Measurements from ENCODE around the gene B9D1. TPM values are rescaled to one million over a fixed set of nuclear protein-coding genes. Genes with fewer than 3 reads are reported as not detected.

Gene B9D1
- total RNA-seq, 1 donor from 2014 or later = 12.4 TPM

DNA sequence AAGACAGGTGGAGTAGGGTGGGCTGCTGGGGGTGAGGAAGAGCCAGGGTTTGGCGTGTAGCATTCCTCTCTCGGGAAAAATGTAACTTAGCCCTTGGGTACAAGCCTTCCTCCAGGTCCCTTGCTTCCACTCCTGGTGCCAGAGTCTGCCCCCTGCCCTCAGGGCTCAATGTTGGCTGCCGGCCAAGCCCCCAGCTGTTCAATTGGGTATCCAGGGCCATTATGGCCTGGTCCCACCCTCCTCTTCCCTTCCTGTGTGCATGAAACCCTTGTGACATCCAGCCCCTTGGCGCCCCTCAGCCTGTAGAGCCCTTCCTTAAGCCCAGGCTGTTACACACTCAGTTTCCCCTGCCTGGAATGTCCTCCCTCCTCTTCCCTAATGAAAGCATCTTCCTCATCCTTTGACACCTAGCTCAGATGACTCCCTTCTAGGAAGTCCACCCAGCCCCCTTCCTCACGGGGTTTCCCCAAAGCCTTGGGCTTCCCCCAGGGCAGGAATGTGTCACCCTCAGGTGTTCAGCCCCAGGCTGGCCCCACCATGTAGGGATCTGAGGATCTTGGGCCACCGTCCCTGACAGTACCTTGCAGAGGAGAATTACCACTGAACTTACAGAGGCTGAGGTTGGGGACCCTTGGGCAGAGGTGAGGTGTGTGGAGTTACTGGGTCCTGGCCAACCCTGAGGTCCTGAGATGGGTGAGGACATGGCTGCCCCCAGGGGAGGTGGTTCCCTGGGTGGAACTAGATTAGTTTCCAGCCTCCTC lies 30.0 kb downstream of the B9D1 start:
- H3K27me3 ChIP-seq (ENCODE audit: control insufficient read depth, insufficient read depth, low read length) = no peaks in the 10 kb centered on the region
- DNase-seq (ENCODE audit: low read depth) (no peak), FAIRE-seq (no peak)
- H3K4me3 ChIP-seq (ENCODE audit: low read depth, low read length) = no peak overlapping the region
- peaks cover 14% of the 10 kb centered on the region for H3K36me3 ChIP-seq (ENCODE audit: control insufficient read depth, insufficient read depth, low read length)
- TF ChIP-seq CTCF (IDR thresholded peaks at IDR 0.05; ENCODE audit: insufficient read depth, low read length, severe bottlenecking) = no peak

DNA sequence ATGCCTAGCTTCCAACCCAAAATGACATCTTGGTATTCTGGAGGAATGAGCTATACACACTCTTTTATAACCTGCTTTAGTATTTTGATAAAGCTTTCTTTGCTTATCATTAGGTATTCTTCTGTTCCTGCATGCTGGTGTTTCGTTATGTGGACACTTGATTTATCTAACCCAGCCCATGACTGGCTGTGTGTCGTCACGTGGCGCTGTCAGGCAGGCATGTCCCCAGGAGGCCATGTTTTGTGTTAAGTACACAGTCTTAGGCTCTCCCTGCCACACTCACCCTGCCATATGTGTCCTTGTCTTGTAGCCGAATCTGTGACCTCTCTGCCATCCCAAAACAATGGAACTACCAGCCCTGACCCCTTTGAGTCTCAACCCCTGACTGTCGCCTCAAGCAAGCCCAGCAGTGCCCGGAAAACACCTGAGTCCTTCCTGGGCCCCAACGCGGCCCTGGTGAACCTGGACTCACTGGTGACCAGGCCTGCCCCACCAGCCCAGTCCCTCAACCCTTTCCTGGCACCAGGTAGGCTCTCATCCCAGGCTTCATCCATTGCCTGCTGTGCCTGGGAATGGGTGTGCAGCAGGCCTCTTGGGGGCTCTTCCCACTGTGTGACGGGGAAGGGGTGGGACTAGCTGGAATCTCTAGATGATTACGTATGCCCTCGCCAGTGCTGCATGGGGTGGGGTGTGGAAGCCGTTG lies 30.8 kb downstream of the B9D1 start:
- no peak for FAIRE-seq

GRCh38 chr17:19331134-19331533 lies 31.4 kb downstream of the B9D1 start:
- no peak overlapping the region for H3K4me3 ChIP-seq (ENCODE audit: low read depth, low read length)
- TF ChIP-seq CTCF (IDR thresholded peaks at IDR 0.05; ENCODE audit: insufficient read depth, low read length, severe bottlenecking) = no peak
- H3K27me3 ChIP-seq (ENCODE audit: control insufficient read depth, insufficient read depth, low read length) = no peaks in the 10 kb centered on the region
- H3K36me3 ChIP-seq (ENCODE audit: control insufficient read depth, insufficient read depth, low read length) = peaks cover 14% of the 10 kb centered on the region
- FAIRE-seq (no peak), DNase-seq (ENCODE audit: low read depth) (peak; percentile 41)

More for the DNA sequence above, 30.8 kb downstream of the B9D1 start:
- no peak for TF ChIP-seq CTCF (IDR thresholded peaks at IDR 0.05; ENCODE audit: insufficient read depth, low read length, severe bottlenecking)
- H3K4me3 ChIP-seq (ENCODE audit: low read depth, low read length) = no peak overlapping the region
- DNase-seq (ENCODE audit: low read depth) = no peak
- peaks cover 14% of the 10 kb centered on the region for H3K36me3 ChIP-seq (ENCODE audit: control insufficient read depth, insufficient read depth, low read length)
- no peaks in the 10 kb centered on the region for H3K27me3 ChIP-seq (ENCODE audit: control insufficient read depth, insufficient read depth, low read length)

- Histone ChIP-seq H3K4me3 (ENCODE audit: low read depth, low read length) (no peak overlapping the region), H3K36me3 (ENCODE audit: control insufficient read depth, insufficient read depth, low read length) (peaks cover 14% of the 10 kb centered on the region), H3K27me3 (ENCODE audit: control insufficient read depth, insufficient read depth, low read length) (no peaks in the 10 kb centered on the region)
- no peak for DNase-seq (ENCODE audit: low read depth)
- no peak for TF ChIP-seq CTCF (IDR thresholded peaks at IDR 0.05; ENCODE audit: insufficient read depth, low read length, severe bottlenecking)
- no peak for FAIRE-seq
Measured at GRCh38 chr17:19330271-19330670, 32.3 kb downstream of the B9D1 start.

GRCh38 chr17:19329839-19330238 lies 32.7 kb downstream of the B9D1 start:
- no peak for DNase-seq (ENCODE audit: low read depth)
- no peak for TF ChIP-seq CTCF (IDR thresholded peaks at IDR 0.05; ENCODE audit: insufficient read depth, low read length, severe bottlenecking)
- Histone ChIP-seq H3K36me3 (ENCODE audit: control insufficient read depth, insufficient read depth, low read length) (peaks cover 14% of the 10 kb centered on the region), H3K4me3 (ENCODE audit: low read depth, low read length) (no peak overlapping the region), H3K27me3 (ENCODE audit: control insufficient read depth, insufficient read depth, low read length) (no peaks in the 10 kb centered on the region)
- no peak for FAIRE-seq

All from bronchial epithelial cell (primary cell).